H1 (cell line): ENCODE measurements around the gene WFDC5.

Source experiments
- CHD1 ChIP-seq: IDR thresholded peaks from 2 replicates; pipeline ENCODE4 v1.6.1; 2012; ENCODE audit warnings: low read depth, low read length, improper control_type of control experiment
- EZH2 ChIP-seq: fragments of 200-600 bp; sonication (generic); IDR thresholded peaks from 2 replicates; pipeline ENCODE4 v1.7.1; 2012; ENCODE audit warnings: low read depth, mild to moderate bottlenecking, moderate library complexity, low read length, inconsistent platforms; ENCODE audit not compliant: severe bottlenecking
- FOSL1 ChIP-seq: IDR thresholded peaks from 2 replicates; pipeline ENCODE4 v1.6.1; 2011; ENCODE audit warnings: mild to moderate bottlenecking, low read depth, low read length, moderate library complexity; ENCODE audit not compliant: insufficient read depth
- JUND ChIP-seq: IDR thresholded peaks from 2 replicates; pipeline ENCODE4 v1.6.1; 2011; ENCODE audit warnings: mild to moderate bottlenecking, improper control_type of control experiment, low read length
- KDM1A ChIP-seq: fragments of 200-600, 300-600 bp; sonication (generic); IDR thresholded peaks from 2 replicates; pipeline ENCODE4 v1.7.1; 2016; ENCODE audit warnings: mild to moderate bottlenecking, low read length, borderline replicate concordance
- POLR2A ChIP-seq, 2 experiments: IDR thresholded peaks; 1 replicate in 1 of 2; 2 replicates in 1 of 2; pipeline ENCODE4 v1.6.1; 2011; ENCODE audit warnings: low read depth in 2 of 2, low read length in 2 of 2, mild to moderate bottlenecking in 2 of 2; ENCODE audit errors: control extremely low read depth in 1 of 2
- RAD21 ChIP-seq, 2 experiments: IDR thresholded peaks in 1 of 2; conservative IDR thresholded peaks in 1 of 2; 2 replicates each; pipeline ENCODE4 v1.6.1; 2011; ENCODE audit warnings: low read depth in 2 of 2, low read length in 2 of 2, improper control_type of control experiment in 1 of 2, inconsistent platforms in 1 of 2, mild to moderate bottlenecking in 1 of 2, moderate library complexity in 1 of 2
- RNF2 ChIP-seq: fragments of 200-900, 300-1000 bp; sonication (generic); IDR thresholded peaks from 2 replicates; pipeline ENCODE4 v1.7.1; 2016; ENCODE audit warnings: borderline replicate concordance, low read depth, mild to moderate bottlenecking, antibody characterized with exemption, low read length; ENCODE audit not compliant: poor library complexity, severe bottlenecking; ENCODE audit errors: missing control alignments
- TAF1 ChIP-seq: IDR thresholded peaks from 2 replicates; pipeline ENCODE4 v1.6.1; 2011; ENCODE audit warnings: mild to moderate bottlenecking, low read depth, low read length
- TBP ChIP-seq: IDR thresholded peaks from 2 replicates; pipeline ENCODE4 v1.6.1; 2011; ENCODE audit warnings: low read depth, low read length, improper control_type of control experiment
- YY1 ChIP-seq: IDR thresholded peaks from 2 replicates; pipeline ENCODE4 v1.6.1; 2011; ENCODE audit warnings: low read depth, mild to moderate bottlenecking, low read length
- TF ChIP-seq, protein P1 (sequence below), 3 experiments: IDR thresholded peaks; 1 replicate in 2 of 3; 2 replicates in 1 of 3; pipeline versions ENCODE4 v1.5.1 to v1.6.1; 2011; ENCODE audit warnings: low read length in 3 of 3, mild to moderate bottlenecking in 3 of 3, inconsistent platforms in 2 of 3, low read depth in 1 of 3, moderate library complexity in 1 of 3; ENCODE audit not compliant: insufficient read depth in 1 of 3; ENCODE audit errors: control extremely low read depth in 1 of 3

DNA sequence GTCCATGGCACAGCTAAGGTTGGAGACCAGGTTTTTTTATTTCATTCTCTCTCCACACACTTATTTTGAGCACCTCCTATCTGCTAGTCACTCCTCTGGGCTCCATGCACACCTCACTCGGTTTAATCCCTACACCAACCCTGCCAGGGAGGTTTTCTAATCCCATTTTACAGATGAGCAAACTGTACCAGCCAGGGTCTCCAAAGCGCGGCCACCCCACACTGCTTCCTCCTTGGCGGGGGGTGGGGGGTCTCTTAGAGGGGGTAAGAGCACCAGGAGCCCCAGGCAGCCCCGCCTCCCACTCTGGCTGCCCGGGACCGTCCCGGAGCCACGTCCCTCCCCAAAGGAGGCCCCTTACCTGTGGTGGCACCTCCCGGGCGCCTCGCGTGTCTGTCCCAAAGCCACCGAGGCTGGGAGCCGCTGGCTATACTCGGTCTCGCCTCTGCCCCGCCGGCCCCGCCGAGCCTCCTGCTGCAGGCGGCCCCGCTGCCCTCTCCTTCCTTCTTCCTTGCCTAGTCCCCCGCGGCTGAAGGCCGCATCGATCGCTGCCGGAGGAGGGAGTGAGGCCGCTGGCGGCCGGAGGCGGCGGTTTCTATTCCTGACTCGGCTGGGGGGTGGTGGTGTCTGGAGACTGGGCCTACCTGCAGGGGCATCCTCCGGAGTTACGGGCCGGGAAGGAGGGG, 14.3 kb downstream of the WFDC5 start, which contains the start of gene KCNS1:
- no peak for TF ChIP-seq POLR2A (IDR thresholded peaks at IDR 0.05; ENCODE audit: control extremely low read depth in 1 of 2, low read depth in 2 of 2, low read length in 2 of 2)
- TF ChIP-seq RAD21 (IDR thresholded peaks at IDR 0.05 in 1 of 2, conservative IDR thresholded peaks at IDR 0.05 in 1 of 2; ENCODE audit: low read depth in 2 of 2, low read length in 2 of 2), result no peak; a peak in 1 of 4 replicates
- no peak for TF ChIP-seq EZH2
- TF ChIP-seq, protein P1, sequence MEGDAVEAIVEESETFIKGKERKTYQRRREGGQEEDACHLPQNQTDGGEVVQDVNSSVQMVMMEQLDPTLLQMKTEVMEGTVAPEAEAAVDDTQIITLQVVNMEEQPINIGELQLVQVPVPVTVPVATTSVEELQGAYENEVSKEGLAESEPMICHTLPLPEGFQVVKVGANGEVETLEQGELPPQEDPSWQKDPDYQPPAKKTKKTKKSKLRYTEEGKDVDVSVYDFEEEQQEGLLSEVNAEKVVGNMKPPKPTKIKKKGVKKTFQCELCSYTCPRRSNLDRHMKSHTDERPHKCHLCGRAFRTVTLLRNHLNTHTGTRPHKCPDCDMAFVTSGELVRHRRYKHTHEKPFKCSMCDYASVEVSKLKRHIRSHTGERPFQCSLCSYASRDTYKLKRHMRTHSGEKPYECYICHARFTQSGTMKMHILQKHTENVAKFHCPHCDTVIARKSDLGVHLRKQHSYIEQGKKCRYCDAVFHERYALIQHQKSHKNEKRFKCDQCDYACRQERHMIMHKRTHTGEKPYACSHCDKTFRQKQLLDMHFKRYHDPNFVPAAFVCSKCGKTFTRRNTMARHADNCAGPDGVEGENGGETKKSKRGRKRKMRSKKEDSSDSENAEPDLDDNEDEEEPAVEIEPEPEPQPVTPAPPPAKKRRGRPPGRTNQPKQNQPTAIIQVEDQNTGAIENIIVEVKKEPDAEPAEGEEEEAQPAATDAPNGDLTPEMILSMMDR (IDR thresholded peaks at IDR 0.05; ENCODE audit: control extremely low read depth in 1 of 3, insufficient read depth in 1 of 3, low read depth in 1 of 3, low read length in 3 of 3), result peak in 2 of 3 experiments; percentile 10 to 19; a peak in 2 of 4 replicates
- no peak for TF ChIP-seq CHD1
- peak; percentile 57; the same call in 1 of the 2 replicates for TF ChIP-seq TAF1
- peak; percentile 65 for TF ChIP-seq TBP
- no peak for TF ChIP-seq JUND
- no peak for TF ChIP-seq KDM1A
- TF ChIP-seq YY1, result no peak
- TF ChIP-seq RNF2, result no peak
- no peak for TF ChIP-seq FOSL1
